Stromal cell of bone marrow (primary cell): Measurements from ENCODE around the gene GNPTG.

Experiments used
- DNase-seq: peaks from one replicate; pipeline ENCODE4 v3.0.0-alpha.2; 2012; ENCODE audit warnings: low read depth

The GNPTG gene

GRCh38 chr16:1351582-1352362 is at the start of gene GNPTG, which contains the start of gene TSR3:
GNPTG (plus strand) TSS chr16:1351931; CDS start chr16:1351966, 35 bp downstream.
TSR3 (minus strand) TSS chr16:1351878; CDS start chr16:1351804, 74 bp downstream.
- DNase-seq = peak; percentile 70

GRCh38 chr16:1305823-1306222 is 45.9 kb upstream of the GNPTG start:
- DNase-seq = no peak

GRCh38 chr16:1306334-1306733 is 45.4 kb upstream of the GNPTG start:
- no peak for DNase-seq

DNA sequence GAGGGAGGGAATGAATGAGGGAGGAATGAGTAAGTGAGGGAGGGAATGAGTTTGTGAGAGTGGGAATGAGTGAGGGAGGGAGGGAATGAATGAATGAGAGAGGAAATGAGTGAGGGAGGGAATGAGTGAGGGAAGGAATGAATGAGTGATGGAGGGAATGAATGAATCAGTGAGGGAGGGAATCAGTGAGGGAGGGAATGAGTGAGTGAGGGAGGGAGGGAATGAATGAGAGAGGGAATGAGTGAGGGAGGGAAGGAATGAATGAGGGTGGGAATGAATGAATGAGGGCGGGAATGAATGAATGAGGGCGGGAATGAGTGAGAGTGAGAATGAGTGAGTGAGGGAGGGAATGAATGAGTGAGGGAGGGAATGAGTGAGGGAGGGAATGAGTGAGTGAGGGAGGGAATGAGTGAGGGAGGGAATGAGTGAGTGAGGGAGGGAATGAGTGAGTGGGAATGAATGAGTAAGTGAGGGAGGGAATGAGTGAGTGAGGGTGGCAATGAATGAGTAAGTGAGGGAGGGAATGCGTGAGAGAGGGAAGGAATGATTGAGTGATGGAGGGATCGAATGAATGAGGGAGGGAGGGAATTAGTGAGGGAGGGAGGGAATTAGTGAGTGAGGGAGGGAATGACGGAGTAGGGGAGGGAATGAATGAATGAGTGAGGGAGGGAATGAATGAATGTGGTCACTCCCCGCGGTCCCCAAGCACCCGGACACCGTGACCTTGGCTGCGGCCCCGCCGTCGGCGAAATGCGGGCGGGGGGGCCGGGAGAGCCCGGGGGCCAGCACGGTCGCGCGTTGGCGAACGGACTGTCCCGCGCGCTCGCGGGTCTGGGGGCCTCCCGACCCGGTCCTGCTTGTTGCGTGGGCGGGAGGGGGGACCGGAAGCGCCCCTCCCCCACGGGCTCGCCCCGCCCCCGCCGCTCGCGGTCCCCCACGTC is 43.4 kb upstream of the GNPTG start:
- DNase-seq = no peak

- DNase-seq = peak; percentile 93
Measured at GRCh38 chr16:1308977-1309885, 42.5 kb upstream of the GNPTG start, which contains the start of gene UBE2I. UBE2I (plus strand) TSS chr16:1309636; CDS start chr16:1314031, 4,395 bp downstream.

DNA sequence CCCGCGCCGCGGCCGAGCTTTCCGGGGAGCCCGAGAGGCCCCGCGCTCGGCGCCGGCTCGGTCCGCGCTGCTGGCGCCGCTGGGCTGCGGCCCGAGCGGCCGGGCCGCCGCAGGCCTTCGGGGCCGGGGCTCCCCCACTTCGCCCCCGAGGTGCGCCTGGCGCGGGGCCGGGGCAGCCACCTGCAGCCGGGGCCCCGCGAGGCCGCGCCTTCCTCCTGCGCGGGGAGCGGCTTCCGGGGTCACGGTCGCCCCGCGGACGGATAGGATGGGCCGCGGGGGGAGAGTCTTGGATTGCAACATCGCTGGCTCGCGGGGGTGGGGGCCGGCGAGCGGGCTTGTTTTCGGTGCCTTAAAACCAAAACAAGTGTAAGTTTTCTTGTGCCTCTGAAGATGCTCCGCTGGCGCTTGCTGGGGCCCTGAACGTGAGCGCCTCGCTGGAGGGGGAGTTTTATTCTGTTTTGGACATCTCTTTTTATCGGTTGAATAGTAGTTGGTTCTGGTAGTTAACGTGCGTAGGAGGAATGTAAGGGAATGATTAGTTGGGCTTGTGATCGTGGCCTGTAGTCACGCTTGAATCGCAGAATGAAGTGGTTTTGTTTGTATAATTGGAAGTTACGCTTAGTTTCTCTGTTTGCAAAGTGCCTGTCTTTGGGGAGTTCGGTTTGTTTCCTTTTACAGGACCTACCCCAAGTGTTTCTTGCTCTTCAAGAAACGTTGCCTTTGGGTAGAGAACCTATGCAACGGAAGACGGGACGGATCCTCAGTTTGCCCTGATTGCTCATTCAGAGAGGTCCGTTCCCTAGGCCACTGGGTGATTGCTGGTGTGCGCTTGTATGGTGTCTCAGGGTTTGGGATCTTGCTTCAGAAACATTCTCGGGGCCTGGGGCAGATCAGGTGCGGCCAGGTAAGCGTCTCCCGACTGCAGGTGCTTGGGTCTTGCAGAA is 41.6 kb upstream of the GNPTG start:
- no peak for DNase-seq

DNA sequence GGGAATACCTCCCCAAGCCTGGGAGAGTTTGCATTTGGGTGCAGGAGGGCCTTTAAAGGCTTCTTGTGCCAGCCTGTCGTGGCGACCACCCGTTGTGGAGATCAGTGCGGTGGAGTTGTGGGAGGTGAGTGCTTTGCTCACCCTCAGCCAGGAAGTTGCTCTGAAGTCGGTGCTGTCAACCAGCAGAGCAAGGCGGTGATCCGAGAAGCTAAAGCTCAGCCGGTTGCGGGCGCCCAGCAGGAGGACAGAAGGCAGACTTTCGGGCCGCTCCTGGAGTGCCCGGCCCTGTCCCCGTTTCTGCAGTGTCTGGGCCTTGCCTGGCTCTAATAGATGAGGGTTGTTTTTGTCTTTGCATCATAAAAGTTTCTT is 40.9 kb upstream of the GNPTG start:
- DNase-seq = no peak

DNA sequence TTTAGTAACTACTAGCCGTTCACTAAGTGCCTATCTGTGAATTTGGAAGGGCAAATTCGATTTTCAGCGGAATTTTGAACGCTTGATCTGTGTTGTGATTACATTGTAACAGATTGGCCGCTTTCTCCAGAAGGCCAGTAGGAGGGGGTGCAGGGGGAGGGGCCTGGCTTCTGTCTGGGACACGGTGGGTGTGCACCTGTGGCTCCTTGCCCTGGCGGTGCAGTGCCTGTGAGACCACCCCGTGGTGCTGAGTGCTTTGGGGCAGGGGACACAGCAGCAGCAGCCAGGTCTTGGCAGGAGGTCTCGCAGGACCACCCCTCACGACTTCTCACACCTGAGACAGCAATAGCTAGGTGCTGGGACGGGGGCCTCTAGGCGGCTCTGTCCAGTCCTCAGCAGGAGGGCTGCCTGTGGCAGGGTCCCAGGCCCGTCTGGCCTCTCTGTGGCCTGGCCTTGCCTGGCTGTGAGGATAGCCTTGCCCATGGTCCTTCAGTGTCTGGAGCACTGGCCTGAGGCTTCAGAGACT is 40.5 kb upstream of the GNPTG start:
- no peak for DNase-seq

DNA sequence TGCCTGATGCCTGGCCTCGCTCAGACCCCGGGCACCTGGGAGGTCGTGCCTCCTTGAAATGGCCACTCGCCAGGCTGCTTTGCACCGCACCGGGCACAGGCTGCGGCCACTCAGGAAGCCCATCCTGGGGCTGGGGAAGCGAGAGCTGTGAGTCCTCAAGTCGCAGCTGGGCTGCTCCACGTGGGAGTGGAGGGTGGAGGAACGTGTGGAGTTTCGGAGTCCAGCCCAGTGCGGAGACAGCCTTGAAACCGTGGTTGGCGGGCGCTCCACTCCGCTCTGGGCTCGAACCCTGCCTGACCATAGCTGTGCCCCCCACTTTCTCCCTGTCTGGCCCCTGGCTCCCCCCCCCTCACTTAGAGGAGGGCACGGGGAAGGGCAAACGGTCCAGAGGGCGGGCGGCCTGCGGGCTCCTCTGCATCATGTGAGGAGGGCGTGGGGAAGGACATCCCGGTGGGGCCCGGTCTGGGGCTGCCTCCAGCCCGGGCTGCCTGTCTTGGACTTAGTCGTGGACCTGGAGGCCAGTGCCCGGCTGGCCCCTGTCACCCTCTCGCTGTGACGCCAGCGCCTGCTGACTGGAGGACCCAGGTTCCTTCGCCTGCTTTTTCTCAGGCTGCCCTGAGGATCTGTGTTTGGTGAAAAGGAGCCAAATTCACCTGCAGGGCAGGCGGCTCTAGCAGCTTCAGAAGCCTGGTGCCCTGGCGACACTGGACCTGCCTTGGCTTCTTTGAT is 39.8 kb upstream of the GNPTG start:
- DNase-seq = no peak

DNA sequence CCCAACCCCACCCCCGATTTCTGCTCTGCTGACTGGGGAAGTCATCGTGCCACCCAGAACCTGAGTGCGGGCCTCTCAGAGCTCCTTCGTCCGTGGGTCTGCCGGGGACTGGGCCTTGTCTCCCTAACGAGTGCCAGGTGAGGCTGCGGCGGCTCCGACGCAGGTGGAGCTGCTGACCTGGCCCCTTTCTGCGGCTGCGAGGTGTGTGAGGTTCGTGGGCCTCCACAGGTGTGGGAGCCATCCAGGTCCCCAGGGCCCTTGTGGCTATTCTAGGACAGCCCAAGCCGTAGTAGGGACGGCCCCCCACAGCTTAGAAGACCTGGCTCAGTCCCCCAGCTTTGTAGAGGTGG is 39.3 kb upstream of the GNPTG start:
- DNase-seq = no peak

- no peak for DNase-seq
Measured at GRCh38 chr16:1312903-1313302, 38.8 kb upstream of the GNPTG start.

DNA sequence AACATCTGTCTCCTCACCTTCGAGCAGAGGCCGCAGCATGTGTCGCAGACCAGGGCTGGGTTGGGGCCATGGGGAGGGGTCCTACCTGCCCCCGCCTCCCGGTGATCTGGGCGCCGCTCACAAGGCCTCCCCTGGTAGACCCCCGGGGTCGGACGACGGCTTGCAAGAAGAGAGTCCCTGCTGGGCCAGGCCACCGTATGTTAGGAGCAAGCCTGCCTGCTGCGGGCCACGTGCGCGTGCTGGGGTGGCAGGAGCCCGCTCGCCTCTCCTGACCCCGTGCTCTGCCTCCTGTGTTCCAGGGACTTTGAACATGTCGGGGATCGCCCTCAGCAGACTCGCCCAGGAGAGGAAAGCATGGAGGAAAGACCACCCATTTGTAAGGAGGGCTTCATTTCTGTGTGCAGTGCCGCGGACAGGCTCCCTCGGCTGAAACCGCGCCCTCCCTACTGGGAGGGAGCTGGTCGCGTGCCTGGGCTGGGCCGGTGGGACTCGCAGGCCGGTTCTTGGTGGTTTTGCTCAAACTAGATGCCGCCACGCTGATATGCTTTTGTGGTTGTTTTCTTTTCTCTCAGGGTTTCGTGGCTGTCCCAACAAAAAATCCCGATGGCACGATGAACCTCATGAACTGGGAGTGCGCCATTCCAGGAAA is 37.9 kb upstream of the GNPTG start:
- DNase-seq = no peak

GRCh38 chr16:1314399-1315068 is 37.2 kb upstream of the GNPTG start:
- no peak for DNase-seq

DNA sequence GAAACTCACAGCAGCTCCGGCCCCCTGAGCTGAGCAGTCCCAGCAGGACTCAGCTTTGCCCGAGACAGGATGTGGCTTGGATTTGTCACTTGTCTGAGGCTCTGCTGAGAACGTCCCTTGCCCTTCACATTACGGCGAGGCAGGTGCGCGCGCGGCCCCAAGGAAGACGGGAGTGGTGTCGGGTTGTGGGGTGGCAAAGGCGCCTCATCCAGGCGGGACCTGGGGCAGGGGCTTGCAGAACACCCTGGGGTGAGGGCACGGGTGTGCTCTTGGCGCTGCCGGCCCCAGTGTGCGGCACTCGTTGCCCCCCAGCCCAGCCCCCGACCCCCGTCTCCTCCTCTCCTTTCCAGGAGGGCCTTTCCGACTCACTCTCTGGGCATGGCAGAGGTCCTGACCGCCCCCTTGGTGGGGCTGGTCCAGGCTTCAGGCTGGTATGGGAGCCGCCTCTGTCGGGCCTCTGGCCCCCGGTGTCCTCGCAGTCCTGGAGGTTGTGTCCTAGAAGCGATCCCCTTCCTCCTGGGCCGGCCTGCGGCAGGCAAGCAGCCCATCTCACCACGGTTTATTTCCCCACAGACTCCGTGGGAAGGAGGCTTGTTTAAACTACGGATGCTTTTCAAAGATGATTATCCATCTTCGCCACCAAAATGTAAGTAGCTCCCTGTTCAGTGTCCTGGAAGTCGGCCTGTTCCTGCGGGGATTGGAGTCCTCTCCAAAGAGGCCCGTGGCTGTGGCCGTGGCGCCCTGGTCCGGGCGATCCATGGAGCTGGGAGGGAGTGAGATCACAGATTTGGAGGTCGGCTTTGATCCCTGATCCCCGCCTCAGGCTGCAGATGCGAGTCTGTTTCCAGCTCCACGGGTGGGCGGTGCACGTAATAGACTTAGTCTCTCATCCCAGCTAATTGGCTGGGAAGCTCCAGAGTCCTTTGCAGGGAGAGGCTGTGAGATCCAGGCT is 36.4 kb upstream of the GNPTG start:
- no peak for DNase-seq

- DNase-seq = no peak
Measured at GRCh38 chr16:1316033-1316405, 35.7 kb upstream of the GNPTG start.

GRCh38 chr16:1317479-1318267 is 34.1 kb upstream of the GNPTG start:
- no peak for DNase-seq

GRCh38 chr16:1318268-1318545 is 33.5 kb upstream of the GNPTG start:
- no peak for DNase-seq
